ENCODE results near the gene RNF169.
"Not testable (repeated sequence)": the region's sequence is repeated elsewhere in the genome, so short reads cannot be mapped to it uniquely, and the experiment has no call there.

RNF169 gene

DNA sequence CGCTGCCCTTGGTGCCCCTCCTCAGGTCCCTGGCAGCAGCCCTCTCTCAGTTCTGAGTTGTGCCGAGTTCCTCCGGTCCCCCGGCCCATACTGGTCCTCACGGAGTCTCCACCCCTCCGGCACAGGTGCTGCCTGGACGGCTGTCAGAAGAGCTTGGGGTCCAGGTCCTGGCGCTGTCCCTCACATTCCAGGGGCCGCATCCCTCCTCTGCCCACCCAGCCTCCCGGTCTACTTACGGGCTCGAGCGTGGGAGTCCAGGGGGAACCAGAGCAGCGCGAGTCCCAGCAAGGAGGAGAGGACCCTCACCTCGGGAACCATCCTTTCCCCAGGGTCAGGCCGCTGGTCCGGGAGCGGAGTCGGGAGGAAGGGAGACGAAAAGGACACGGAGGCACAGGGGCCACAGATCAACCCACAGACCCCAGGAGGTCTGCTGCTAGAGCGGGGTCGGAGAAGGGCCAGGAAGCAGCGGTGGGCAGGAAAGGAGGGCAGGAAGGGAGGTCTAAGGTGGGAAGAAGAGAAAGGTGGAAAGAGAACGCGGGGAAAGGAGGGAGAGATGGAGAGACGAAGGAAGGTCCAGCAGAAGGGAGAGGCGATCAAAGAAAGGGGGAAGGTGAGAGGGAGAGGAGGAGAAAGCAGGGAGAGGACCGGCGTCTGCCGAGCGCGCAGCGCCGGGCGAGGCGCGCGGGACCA lies 17.9 kb upstream of the RNF169 start:
- DNase-seq, result no peak

- DNase-seq, result no peak
These were observed 17.2 kb upstream of the RNF169 start, which contains the start of gene CHRDL2 for GRCh38 chr11:74731301-74732094. TSS of gene CHRDL2 (minus strand) at chr11:74731426. CDS start at chr11:74730888, 538 bp downstream.

DNA sequence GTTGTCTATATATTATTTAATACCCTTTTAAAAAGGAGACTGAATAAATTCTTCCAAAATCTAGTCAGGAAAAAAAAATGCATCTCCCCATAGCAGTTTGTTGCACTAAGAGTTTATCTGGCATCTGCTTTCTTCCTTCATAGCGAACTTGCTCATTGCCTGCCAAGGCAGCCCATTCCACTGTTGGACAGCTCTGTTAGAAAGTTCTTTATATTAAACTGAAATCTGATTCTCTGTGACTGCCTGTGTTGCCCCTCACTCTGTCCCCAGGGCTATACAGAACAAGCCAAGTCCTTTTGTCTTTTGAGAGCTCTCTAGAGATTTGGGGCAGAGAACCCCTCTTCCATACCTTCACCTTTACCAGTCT lies 14.1 kb upstream of the RNF169 start:
- DNase-seq, result no peak

DNA sequence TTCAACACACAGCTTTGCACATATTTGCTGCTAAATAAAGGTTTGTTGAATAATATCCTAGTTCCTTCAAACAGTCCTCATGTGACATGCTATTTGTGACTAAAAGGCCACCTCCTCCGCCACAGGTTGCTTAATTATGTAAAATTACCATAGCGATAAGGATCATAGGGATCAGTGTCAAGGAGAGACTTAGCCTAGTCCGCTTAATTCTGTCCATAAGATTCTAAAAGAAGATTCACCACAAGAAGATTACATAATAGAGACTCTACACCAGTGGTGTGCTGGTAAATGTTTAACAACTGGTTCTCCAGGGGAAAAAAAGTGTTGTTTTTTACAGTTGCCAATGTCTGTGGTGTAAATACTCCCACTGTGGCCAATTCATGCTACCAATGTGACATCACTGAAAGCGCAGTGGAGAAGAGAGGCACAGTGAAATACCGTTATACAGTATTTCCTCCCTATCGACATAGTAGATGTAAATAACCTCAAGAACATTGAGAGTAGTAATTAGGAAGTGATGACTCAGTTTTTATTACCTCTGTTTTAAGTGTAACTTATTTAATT lies 13.2 kb upstream of the RNF169 start:
- DNase-seq, result no peak

GRCh38 chr11:74736031-74736430 lies 12.6 kb upstream of the RNF169 start:
- no peak for DNase-seq

- peak in 1 of 2 donors; percentile 44 for DNase-seq
These were observed 8.9 kb upstream of the RNF169 start for GRCh38 chr11:74739546-74740270.

DNA sequence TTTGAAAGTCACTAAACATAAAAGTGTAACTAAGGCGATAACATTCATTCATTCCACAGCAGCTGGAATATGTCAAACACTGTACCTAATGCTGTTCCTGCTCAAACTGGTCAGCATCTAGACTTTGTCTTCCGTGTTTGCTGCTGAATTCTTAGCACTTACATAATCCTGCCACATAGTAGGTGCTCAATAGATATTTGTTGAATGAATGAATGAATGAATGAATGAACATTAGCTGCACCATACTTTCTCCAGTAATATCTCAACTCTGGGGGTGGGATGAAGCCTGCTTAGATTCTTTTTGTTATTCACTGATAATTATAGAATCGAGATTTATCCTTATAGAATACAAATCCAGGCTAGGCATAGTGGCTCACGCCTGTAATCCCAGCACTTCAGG lies 6.6 kb upstream of the RNF169 start:
- no peak for DNase-seq

- DNase-seq, result no peak
These were observed 5.0 kb upstream of the RNF169 start for GRCh38 chr11:74743640-74744039.

GRCh38 chr11:74744277-74744676 lies 4.4 kb upstream of the RNF169 start:
- DNase-seq, result no peak

- DNase-seq, result no peak
These were observed 1.8 kb upstream of the RNF169 start for GRCh38 chr11:74746868-74747267.

DNA sequence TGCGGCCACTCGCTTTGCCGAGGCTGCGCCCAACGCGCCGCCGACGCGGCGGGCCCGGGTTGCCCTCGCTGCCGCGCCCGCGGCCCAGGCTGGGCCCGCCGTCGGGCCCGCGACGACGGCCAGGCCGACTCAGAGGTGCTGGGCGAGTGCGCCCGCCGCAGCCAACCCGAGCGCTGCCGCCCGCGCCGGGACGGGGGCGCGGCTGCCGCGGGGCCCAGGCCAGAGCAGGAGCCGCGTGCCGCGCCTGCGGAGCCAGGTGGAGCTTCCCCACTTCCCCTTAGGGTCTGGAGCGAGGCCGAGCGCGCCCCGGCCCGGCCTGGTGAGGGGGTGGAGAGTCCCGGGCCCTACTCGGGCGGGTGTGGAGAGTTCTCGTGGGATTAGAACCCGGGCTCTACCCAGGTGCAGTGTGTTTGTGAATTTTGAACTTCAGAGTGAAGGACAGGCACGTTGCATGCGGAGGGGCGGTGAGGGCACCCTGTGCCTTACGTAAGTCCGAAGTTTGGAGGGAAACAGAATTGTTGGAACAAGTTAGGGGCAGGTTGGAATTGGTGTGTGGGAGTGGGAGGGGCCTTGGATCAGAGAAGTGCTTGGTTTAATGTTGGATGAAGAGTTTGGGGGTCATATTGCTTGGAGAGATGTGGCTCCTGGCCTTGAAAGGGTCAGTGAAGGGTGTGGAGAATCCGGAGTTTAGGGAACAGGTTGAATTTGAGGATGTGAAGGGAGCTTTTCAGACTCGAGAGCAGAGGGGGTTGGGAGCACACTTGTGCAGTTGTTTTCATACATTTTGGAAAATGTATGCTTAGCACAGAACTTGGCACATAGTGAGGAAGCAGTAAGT lies 697 bp downstream of the RNF169 start:
- peak; percentile 39 to 42 for DNase-seq

DNA sequence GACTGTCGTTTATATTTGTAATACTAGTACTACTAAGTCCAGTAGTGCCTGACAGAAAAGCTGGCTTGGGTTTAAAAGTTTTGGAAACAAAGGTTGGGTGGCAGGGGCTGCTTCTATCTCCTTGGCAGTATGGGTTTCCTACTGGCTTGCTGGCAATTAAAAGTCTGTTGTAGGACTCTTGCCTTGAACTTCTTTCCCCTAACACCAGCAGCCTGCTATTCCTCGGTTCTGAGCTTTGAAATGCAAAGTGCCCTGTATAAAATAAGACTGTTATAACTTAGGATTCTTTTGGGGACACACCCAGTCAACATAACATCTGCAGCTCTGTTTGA lies 1.3 kb downstream of the RNF169 start:
- no peak for DNase-seq

GRCh38 chr11:74750598-74750997 lies 1.9 kb downstream of the RNF169 start:
- not testable (repeated sequence) for DNase-seq

DNA sequence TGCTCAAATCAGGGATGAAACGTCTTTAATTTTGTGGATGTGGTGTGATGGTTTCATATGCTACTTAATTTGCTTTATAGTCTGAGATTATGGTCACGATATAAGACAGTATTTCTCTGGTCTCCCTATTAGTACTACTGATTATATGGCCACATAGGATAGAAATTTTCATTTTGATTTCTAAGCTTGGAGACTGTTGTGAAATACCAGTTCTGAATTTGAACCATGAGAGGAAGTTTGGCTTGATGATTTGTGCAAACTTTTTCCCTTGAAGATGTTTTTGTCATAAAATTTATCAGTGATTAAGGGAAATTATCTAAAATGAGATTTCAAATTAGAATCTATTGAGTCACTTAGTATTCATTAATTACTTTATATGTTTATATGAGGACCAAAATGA lies 2.7 kb downstream of the RNF169 start:
- no peak for DNase-seq

- DNase-seq, result no peak
These were observed 6.0 kb downstream of the RNF169 start for GRCh38 chr11:74754507-74755252.

DNA sequence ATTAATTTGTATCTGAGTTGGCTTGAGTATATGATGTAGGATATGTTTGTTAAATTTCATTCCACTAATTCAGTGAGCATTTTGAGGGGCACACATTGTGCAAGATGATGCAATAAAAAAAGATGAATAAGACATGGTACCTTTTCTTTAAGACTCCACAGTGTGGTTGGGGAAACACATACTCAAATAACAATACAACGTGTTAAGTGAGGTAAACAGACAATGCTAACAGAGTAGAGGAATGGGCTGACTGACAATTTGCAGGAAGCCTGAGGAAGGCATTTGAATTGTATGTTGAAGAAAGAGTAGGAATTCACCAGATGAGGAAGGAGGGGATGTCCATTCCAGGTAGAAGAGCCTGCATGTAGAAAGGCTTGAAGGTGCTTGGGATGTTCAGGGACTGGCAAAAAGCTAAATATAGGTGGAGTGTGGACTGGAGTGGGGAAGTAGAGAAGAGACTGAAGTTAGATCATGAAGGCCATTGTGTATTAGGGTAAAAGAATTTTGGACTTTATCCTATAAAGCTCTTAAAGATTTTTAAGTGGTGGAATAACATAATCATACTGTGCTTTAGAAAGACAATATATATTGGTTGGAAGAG lies 6.8 kb downstream of the RNF169 start:
- DNase-seq, result no peak

DNA sequence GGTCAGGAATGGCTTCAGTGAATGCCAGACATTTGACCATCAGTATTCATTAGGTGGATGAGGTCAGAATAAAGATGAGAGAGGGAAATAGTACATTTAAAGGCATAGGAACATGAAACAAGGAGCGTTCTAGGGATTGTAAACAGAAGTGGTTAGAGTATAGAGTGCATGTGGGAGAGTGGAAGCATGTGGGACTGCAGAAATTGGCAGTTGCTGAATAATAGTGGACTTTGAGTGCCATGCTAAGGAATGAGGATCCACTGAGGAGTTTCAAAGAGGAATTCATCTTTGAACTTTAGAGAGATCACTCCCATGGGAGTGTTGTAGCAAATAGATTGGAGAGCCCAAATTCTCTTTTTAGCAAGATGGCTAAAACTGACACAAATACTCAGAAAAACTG lies 7.9 kb downstream of the RNF169 start:
- no peak for DNase-seq

GRCh38 chr11:74766905-74767304 lies 18.3 kb downstream of the RNF169 start:
- no peak for DNase-seq

DNA sequence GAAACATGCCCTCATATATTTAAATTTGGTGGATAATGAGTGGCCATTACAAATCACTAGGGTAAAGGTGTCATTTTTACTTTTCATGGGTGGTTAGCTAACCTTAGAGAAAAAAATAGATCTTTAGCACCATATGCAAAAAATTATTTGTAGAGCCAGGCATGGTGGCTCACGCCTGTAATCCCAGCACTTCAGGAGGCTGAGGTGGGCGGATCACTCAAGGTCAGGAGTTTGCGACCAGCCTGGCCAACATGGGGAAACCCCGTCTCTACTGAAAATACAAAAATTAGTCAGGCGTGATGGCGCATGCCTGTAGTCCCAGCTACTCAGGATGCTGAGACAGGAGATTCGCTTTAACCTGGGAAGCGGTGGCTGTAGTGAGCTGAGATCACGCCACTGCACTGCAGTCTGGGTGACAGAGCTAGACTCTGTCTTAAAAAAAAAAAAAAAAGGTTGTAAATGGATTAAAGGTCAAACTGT lies 19.6 kb downstream of the RNF169 start:
- peak; percentile 25 to 26 for DNase-seq

DNA sequence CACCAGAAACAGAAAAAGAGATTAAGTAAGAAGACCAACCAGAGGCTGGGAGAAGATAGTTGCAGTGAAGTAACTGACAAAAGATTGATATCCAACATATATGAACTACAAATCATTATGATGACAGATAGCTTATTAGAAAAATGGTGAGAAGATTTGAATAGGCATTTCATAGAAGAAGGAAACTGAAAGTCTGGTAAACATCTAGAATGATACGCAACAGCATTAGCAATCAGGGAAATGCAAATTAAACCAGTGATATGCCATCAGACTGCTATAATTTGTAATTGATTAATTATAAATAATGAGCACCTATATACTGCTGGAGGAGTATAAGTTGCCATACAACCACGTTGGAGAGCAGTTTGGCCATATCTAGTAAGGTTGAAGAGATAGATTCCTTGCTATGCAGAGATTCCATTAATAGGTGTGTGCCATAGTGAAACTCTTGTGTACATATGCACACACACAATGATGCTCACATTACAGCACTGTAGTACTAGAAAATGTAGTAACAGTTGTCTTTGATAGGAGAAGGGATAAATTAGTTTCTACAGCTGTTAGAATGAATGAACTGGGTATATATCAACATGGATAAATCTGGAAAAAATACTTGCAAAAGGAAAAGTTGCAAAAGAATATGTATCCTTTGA lies 20.5 kb downstream of the RNF169 start:
- no peak for DNase-seq

DNA sequence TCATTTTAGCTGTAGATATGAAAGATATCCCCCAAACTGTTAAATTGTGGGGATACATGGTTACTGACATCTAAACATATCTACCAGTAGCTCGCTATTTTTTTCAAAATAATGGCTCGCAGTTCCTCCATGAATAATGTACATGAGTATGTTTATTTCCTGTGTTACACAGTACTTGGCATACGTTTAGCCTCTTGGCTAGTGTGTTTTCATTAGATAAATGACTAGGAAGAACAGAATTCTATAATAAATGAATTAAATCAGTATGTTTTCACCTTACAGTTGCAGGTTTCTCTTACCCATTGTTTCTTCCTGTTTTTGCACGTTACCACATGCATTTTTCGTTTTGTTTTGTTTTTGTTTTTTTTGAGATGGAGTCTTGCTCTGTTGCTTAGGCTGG lies 21.8 kb downstream of the RNF169 start:
- no peak for DNase-seq
